Omental fat pad (tissue), 4 donors: ENCODE results near the gene LTBP2. TPM values are rescaled to one million over a fixed set of nuclear protein-coding genes. Genes with fewer than 3 reads are reported as not detected.

Source experiments
- ATAC-seq: fragments of 150-250 bp; one replicate; pipeline ENCODE4 v1.9.1; 2016; ENCODE audit warnings: mild to moderate bottlenecking, moderate library complexity; ENCODE audit not compliant: low FRiP score
- DNase-seq: peaks from one replicate; pipeline ENCODE4 v3.0.0-alpha.2; 2019; ENCODE audit warnings: low spot score
- total RNA-seq, 4 donors: library from RNA; depleted of rRNA; stranded (reverse); fragments of >200 nt; gene quantifications; one replicate each; pipeline ENCODE4 v1.1.0, GENCODE V29; 2016
- TF ChIP-seq, protein P1 (sequence below), 3 donors: fragments of 450-650 bp; IDR thresholded peaks; one replicate each; pipeline ENCODE4 v1.5.1; 2016 to 2017; ENCODE audit warnings: antibody characterized with exemption in 3 of 3, mild to moderate bottlenecking in 3 of 3, moderate library complexity in 2 of 3

LTBP2 gene
- total RNA-seq, 4 donors from 2014 or later = 31.6 to 104 (median 72.3) TPM

DNA sequence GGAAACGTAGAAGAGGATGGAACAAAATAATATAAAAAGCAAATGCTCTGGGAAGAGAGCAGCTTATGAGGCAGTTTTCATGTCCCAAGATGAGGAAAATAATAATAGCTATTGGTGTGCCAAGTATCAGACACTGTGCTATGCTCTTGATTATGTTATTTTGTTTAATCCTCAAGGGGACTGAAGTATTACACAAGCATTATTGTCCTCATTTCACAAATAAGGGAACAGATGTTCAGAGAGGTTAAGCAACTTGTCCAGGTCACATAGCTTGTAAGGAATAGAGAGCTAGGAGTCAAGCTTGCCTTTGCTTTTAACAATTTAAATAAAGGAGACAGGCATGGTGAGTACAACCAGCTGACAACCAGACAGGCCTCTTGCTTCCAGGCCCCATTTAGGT is 26.9 kb upstream of the LTBP2 start:
- no peak for ATAC-seq
- DNase-seq = no peak
- TF ChIP-seq, protein P1, sequence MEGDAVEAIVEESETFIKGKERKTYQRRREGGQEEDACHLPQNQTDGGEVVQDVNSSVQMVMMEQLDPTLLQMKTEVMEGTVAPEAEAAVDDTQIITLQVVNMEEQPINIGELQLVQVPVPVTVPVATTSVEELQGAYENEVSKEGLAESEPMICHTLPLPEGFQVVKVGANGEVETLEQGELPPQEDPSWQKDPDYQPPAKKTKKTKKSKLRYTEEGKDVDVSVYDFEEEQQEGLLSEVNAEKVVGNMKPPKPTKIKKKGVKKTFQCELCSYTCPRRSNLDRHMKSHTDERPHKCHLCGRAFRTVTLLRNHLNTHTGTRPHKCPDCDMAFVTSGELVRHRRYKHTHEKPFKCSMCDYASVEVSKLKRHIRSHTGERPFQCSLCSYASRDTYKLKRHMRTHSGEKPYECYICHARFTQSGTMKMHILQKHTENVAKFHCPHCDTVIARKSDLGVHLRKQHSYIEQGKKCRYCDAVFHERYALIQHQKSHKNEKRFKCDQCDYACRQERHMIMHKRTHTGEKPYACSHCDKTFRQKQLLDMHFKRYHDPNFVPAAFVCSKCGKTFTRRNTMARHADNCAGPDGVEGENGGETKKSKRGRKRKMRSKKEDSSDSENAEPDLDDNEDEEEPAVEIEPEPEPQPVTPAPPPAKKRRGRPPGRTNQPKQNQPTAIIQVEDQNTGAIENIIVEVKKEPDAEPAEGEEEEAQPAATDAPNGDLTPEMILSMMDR (IDR thresholded peaks at IDR 0.05) = no peak

GRCh38 chr14:74638066-74638465 is 26.0 kb upstream of the LTBP2 start:
- DNase-seq (no peak), ATAC-seq (no peak)
- TF ChIP-seq, protein P1 (IDR thresholded peaks at IDR 0.05) = no peak

GRCh38 chr14:74637178-74637550 is 25.1 kb upstream of the LTBP2 start:
- ATAC-seq = no peak
- TF ChIP-seq, protein P1 (IDR thresholded peaks at IDR 0.05) = no peak
- DNase-seq = no peak

GRCh38 chr14:74636424-74637177 is 24.6 kb upstream of the LTBP2 start:
- TF ChIP-seq, protein P1 (IDR thresholded peaks at IDR 0.05) = no peak
- DNase-seq (no peak), ATAC-seq (no peak)

DNA sequence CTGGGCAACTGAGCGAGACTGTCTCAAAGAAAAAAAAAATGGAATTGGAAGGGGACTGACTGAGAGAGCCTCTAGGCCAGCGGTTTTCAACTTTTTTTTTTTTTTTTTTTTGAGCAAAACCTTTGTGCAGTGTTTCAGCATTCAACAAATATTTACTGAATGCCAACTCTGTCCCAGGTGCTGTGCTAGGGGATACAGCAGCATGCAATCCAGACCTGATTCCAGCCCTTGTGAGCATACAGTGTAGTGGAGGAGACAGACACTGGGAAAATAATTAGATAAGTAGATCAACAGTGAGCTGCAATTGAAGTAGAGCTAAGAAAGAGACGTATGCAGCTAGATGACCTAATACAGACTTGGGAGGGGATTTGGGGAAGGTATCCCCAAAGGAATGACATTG is 23.8 kb upstream of the LTBP2 start:
- TF ChIP-seq, protein P1 (IDR thresholded peaks at IDR 0.05) = no peak
- ATAC-seq = no peak

DNA sequence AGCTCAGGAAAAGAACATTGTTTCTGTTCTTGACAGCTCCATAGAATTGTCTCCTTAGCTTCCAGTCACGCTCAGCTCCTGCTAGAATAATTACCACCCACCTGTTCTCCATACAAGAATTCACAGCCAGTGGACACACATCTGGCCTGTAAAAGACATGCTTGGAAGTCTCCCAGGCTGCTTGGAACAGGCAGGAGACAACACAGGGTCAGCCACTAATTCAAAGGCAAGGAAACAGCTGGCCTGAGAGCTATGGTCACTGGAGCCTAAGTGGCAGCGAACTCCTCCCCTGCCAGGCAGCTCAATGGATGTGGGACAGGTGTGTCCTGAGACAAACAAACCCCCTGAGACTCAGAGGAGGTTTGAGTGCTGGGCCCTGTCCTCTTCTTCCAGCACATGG is 22.9 kb upstream of the LTBP2 start:
- DNase-seq (no peak), ATAC-seq (no peak)

More for the DNA sequence above, 23.8 kb upstream of the LTBP2 start:
- no peak for DNase-seq

More for the DNA sequence above, 22.9 kb upstream of the LTBP2 start:
- TF ChIP-seq, protein P1 (IDR thresholded peaks at IDR 0.05) = no peak
